HG03097 (cell line): ENCODE measurements around the gene RRBP1.

ENCODE experiments used
- ATAC-seq: cut with Tn5 transposase; IDR thresholded peaks from one replicate; pipeline ENCODE4 v1.9.1; 2021; ENCODE audit not compliant: unreplicated experiment, low FRiP score

Gene RRBP1

DNA sequence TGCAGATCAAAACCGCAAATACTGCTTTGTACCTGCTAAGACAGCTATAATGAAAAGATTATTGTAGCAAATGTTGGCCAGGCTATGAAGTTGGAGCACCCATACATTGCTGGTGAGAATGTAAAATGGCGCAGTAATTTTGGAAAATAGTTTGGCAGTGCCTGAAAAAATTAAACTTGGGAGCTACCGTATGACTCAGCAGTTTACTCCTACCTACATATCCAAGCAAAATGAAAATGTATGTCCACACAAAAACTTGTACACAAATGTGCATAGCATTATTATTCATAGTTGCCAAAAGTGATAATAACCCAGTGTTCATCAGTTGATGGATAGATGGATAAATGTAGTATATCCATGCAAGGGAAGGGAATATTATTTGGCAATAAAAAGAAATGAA is 98.9 kb downstream of the RRBP1 start:
- ATAC-seq: no peak

DNA sequence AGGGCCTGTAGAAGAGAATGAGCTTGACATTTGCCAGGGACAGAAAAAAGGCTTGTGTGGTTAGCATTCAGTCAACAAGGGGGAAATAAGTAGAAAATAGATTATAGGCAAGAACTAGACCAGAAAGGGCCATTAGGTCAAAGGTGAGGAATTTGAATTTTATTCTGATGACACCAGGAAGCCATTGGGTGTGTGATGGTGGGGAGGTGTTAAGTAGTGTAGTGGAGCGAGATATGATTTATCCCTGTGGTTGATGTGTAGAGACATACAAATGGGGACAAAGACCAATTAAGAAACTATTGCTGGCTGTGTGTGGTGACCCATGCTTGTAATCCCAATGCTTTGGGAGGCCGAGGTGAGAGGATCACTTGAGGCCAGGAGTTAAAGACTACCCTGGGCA is 101.1 kb downstream of the RRBP1 start:
- no peak for ATAC-seq

DNA sequence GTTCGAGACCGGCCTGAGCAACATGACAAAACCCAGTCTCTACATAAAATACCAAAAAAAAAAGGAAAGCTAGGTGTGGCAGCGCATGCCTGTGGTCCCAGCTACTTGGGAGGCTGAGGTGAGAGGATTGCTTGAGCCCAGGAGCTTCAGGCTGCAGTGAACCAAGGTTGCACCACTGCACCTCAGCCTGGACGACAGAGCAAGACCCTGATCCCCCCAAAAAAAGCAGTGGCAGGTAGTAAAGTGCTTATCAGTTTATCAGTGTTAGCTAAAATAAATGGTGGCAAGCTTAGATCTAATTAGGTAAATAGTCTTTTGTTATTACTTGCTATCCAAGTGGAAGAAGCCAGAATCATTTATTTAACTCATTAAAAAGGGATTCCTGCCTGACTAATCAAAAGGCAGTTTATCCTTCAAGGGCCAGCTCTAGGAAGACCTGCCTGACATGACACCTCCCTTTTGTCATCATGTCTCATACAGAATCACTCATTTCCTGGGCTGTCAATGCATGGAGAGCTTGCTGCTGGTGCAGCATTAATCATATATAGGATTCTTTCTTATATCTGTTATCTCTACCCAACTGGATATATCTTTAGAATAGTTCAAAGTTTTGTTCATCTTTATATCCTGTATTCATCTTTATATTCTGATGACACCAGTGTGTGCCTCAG is 102.5 kb downstream of the RRBP1 start:
- no peak for ATAC-seq

DNA sequence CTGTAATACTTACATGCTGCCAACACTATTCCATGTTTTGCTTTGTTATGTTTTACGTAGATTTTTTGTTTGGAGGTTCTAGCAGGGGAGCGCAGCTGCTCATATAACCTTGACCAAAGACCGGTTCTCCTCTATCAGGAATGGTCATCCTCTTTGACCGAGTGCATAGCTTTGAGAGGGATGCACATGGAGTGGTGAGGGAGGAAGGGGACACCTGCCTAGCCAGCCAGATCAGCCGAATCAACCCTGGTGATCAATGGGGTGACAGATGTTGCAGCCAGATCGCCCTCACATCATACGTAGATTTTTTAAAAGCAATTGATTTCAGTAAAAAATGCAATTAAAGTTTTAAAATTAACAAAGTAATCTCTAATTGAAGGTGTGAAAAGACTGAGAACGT is 105.8 kb downstream of the RRBP1 start:
- no peak for ATAC-seq

DNA sequence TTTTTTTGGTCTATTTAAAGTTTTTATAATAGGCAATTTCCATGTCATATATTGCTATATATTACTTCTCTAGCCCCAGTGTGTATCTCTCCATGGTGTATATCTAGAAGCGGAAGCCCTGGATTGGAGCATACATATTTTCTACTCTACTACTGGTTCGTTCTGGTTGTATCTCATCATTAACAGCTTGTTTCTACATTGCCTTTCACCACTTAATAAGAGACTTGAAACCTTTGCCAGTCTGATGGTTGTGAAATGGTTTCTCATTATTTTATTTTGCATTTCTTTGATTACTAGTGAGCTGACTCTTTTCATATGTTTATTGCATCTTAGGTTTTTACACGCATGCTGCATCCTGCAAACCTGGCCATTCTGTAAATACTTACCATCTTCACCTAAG is 108.6 kb downstream of the RRBP1 start:
- no peak for ATAC-seq

DNA sequence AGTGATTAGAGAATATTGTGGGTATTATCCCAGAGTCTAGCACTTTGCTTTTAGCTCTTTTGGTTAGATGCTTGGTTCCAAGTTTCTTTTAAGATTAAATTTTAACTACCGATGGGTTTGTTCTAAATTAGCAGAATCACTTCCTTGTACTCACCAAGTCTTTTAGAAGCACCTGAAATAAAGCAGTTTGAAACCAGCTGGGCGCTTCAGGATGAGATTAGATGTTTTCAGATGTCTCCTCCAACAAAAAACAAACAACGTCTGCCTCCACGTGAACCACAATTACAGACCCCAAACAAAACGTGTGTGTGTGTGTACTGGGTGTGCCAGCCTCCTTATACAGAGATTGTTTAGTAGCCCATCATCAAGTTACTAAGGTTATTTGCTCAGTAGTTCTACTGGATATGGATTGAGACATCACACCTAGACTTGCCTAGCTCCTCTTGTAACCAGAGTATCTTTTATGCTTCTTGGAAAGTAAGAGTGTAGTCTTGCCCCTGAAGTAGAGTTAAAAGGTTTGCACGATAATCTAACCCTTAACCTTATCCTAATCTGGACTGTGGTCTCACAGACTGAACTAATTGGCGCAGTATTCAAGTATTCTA is 109.9 kb downstream of the RRBP1 start:
- ATAC-seq: no peak

DNA sequence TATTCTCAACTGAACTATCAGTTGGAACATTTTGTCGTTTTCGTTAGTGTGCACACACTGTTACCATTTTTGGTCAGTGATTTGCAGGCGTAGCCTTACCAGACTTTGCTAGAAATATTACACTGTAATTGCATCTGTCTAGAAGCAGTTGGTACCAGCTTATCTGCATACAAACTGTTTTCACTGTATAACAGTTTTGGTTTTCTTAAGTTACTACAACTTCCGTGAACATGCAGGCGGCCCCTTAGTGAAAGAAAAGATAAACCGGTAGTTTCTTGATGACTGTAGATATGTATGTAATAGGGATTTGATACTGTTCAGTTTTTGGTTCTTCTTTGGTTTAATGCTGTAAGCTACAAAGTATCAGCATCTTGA is 110.9 kb downstream of the RRBP1 start:
- no peak for ATAC-seq

DNA sequence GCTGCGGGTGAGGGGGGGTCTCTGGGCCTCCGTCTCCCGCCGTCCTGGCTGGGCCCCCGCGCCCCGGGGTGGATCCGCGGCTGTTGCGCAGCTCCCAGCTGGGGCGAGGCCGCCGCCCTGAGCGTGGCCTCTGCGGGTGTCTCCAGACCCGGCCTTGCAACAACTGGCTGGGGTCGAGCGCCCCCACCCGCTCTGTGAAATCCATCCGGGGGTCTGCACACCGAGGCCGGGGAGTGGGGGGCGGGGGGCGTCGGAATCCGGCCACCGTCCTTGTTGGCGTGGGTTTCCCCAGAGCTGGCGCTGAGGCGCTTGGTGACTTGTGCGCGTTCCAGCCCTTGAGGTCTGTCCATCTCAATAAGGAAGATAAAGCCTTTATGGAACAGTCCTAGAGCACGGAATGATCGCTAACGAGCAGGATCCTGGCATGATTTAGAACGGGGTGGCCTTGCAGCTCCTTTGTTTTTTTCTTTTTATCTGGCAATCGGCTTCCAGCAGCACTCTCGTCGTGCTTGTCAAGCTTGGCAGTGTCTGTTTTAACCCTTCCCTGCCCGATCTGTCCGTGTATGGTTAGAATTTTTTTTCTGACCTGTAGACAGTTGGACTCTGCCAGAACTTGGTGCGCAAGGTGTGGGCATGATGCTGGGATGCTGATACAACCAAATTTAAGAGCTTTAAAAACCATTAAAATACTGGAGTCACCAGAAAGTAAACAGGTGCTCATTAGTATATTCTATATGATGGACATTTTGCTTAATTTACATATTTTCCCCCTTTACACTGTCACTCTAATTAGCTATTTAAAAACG is 111.5 kb downstream of the RRBP1 start:
- ATAC-seq: peak; percentile 37

DNA sequence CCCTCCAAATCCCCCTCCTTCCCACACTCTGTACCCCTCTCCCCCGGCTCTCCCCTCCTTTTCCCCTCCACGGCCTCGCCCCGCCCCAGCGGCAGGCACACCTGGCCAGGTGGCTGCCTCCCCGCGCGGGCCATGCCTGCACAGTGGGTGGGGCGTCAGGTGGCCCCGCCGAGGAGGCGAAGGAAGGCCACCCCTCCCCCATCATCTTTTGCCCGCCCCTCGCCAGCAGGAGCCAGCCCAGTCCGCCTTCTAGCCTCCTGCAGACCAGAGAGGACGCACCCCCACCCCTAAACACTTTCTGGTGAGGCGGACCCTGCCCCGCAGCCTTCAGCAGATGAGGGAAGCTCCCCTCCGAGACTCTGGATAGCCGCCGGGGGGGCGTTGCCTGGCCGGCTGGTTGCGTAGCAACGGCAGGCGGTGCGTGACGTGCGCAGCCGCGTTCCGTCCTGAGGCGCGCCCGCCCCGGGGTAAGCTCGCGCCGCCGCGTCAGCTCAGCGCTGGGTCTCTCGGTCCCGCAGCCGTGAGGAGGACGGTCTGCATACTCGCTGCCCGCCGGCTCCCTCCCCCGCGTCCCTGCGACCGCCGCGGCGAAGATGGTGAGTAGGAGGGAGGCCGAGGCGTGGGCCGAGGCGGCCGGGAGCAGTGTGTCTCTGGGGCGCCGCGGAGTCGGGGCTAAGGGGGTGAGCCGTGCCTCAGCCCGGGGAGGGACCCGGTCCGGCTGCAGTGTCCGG is 112.3 kb downstream of the RRBP1 start, which contains the start of gene DSTN:
Gene DSTN, plus strand, starts transcription at position 460 of the 731 bp plus-strand sequence. Its CDS starts 134 bp downstream, at position 594.
- ATAC-seq: peak; percentile 85

DNA sequence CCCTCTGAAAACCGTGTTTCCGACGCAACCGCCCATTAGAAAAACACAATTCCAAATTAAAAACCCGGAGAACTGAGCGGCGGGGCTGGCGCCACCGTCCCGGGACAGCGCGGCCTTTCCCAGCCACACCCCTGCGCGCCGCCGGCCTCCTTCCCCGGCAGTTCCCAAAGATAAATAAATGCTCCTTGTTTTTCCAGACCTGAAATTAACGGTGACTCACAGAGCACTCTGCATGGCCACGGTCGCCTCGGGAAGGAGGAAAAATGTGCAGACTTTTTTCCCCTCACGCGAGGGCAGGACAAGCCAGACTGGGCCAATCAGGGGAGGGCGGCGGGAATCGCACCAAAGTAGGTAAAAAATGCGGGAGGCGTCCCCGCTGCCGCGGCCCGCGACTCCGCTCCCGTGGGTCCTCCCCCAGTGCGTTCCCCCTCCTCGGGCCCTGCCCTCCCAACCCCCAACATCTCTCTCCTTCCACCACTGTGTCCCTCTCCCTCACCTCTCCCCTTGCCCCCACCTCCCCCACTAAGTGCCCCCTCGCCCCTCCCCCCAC is 113.0 kb downstream of the RRBP1 start:
- no peak for ATAC-seq

DNA sequence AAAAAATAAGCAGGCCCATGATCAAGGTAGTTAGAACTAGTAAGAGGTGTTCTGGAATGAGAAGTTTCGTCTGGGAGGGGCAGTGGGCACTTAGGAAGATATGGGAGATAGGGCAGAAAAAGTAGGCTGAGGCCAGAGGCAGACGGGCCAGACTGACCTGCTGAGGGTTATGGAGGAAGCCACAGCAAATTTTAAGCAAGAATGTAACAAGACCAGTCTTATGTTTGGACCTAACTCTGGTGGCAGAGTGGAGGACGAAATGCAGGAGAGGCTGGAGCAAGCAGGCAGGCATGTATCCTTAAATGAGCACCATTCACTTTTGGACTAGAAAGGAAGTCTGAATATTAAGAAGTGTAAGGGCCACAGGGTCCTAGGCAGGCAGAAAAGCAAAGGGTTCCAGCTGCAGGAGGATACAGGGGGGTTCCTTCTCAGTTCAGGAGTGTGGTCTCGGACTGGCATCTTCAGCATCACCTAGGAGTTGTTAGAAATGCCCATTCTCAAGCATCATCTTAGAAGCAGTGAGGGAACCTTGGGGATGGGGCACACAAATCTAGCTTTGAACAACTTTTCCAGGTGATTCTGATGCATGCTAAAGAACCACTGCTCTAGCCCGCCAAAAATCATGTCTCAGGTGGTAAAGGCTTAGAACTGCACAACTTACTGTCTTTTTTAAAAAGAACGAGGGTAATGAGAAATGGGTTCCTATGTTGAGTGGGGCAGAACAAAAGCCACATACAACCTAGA is 113.8 kb downstream of the RRBP1 start:
- ATAC-seq: no peak

DNA sequence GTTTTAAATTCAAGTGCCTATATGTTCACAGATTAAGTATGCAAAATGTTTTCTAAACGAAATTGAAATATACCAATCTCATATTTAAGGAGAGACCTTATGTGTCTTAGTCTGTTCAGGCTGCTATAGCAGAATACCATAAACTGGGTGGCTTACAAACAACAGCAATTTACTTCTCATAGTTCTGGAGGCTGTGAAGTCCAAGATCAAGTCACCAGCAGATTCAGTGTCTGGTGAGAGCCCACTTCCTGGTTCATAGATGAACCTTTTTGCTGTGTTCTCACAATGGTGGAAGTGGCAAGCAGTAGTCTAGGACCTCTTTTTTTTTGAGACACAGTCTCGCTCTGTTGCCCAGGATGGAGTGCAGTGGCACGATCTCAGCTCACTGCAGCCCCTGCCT is 115.7 kb downstream of the RRBP1 start:
- ATAC-seq: no peak

DNA sequence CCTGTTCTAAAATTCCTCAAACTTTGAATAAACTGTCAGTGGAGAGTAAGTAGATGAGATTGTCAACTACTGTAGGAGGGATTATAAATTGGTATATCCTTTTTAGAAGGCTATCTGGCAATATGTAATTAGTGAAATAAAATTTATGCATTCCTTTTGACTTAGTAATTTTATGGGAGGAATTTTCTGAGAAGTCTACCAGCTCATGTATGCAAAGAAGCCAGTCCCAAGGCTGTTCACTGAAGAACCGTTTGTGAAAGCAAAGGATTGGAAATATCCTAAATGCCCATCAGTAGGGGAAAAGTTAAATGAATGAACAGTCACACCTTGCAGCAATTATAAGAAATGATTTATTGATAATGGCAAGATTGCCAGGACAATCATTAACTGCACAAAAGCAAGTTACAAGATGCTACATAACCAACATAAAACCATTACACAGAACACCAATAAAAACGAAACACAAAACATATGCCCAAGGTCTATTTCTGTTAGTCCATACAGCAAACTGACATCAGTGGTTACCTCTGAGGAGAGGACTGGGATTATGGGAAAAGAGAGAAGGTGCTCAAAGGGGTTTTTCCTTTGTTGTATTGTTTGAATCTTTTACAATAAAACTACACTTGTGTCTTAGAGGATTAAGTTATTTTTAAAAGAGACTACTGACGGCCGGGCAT is 116.7 kb downstream of the RRBP1 start:
- ATAC-seq: no peak
